ENCODE measurements around the gene ERFE. TPM values are rescaled to one million over a fixed set of nuclear protein-coding genes. Genes with fewer than 3 reads are reported as not detected.

Gene ERFE
- total RNA-seq, 1 donor from 2014 or later, result 3.8 TPM

GRCh38 chr2:238125127-238125885 is 33.5 kb upstream of the ERFE start:
- Mint-ChIP-seq H3K27ac (no peak overlapping the region), H3K4me3 (no peak overlapping the region), H3K36me3 (no peaks in the 10 kb centered on the region), H3K27me3 (no peaks in the 10 kb centered on the region), H3K4me1 (ENCODE audit: unreplicated experiment) (no peaks in the 10 kb centered on the region), H3K9me3 (no peaks in the 10 kb centered on the region)
- TF ChIP-seq, protein P1, sequence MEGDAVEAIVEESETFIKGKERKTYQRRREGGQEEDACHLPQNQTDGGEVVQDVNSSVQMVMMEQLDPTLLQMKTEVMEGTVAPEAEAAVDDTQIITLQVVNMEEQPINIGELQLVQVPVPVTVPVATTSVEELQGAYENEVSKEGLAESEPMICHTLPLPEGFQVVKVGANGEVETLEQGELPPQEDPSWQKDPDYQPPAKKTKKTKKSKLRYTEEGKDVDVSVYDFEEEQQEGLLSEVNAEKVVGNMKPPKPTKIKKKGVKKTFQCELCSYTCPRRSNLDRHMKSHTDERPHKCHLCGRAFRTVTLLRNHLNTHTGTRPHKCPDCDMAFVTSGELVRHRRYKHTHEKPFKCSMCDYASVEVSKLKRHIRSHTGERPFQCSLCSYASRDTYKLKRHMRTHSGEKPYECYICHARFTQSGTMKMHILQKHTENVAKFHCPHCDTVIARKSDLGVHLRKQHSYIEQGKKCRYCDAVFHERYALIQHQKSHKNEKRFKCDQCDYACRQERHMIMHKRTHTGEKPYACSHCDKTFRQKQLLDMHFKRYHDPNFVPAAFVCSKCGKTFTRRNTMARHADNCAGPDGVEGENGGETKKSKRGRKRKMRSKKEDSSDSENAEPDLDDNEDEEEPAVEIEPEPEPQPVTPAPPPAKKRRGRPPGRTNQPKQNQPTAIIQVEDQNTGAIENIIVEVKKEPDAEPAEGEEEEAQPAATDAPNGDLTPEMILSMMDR (conservative IDR thresholded peaks at IDR 0.05), result no peak
- DNase-seq (ENCODE audit: extremely low spot score, unreplicated experiment), result no peak

- DNase-seq (ENCODE audit: extremely low spot score, unreplicated experiment), result no peak
- H3K4me3 Mint-ChIP-seq, result no peak overlapping the region
- TF ChIP-seq, protein P1 (conservative IDR thresholded peaks at IDR 0.05), result no peak
Measured at GRCh38 chr2:238126338-238126737, 32.4 kb upstream of the ERFE start.

DNA sequence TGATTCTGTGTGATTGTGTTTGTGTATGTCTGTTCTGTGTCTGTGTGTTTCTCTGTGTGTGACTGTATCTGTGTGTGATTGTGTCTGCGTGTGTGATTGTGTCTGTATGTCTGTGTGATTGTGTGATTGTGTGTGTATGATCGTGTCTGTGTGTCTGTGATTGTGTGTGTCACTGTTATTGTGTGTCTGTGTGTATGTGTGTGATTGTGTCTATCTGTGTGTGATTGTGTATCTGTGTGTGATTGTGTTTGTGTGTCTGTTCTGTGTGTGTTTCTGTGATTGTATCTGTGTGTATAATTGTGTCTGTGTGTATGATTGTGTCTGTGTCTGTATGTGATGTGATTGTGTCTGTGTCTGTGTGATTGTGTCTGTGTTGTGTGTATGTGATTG is 32.0 kb upstream of the ERFE start:
- TF ChIP-seq, protein P1 (conservative IDR thresholded peaks at IDR 0.05), result no peak
- no peaks in the 10 kb centered on the region for H3K27me3 Mint-ChIP-seq
- no peaks in the 10 kb centered on the region for H3K36me3 Mint-ChIP-seq
- no peak overlapping the region for H3K4me3 Mint-ChIP-seq
- no peaks in the 10 kb centered on the region for H3K9me3 Mint-ChIP-seq
- no peak for DNase-seq (ENCODE audit: extremely low spot score, unreplicated experiment)
- H3K4me1 Mint-ChIP-seq (ENCODE audit: unreplicated experiment), result no peaks in the 10 kb centered on the region
- H3K27ac Mint-ChIP-seq, result no peak overlapping the region

More at GRCh38 chr2:238126338-238126737, 32.4 kb upstream of the ERFE start:
- H3K27ac Mint-ChIP-seq, result no peak overlapping the region
- no peaks in the 10 kb centered on the region for H3K36me3 Mint-ChIP-seq
- H3K27me3 Mint-ChIP-seq, result no peaks in the 10 kb centered on the region
- no peaks in the 10 kb centered on the region for H3K4me1 Mint-ChIP-seq (ENCODE audit: unreplicated experiment)
- no peaks in the 10 kb centered on the region for H3K9me3 Mint-ChIP-seq

DNA sequence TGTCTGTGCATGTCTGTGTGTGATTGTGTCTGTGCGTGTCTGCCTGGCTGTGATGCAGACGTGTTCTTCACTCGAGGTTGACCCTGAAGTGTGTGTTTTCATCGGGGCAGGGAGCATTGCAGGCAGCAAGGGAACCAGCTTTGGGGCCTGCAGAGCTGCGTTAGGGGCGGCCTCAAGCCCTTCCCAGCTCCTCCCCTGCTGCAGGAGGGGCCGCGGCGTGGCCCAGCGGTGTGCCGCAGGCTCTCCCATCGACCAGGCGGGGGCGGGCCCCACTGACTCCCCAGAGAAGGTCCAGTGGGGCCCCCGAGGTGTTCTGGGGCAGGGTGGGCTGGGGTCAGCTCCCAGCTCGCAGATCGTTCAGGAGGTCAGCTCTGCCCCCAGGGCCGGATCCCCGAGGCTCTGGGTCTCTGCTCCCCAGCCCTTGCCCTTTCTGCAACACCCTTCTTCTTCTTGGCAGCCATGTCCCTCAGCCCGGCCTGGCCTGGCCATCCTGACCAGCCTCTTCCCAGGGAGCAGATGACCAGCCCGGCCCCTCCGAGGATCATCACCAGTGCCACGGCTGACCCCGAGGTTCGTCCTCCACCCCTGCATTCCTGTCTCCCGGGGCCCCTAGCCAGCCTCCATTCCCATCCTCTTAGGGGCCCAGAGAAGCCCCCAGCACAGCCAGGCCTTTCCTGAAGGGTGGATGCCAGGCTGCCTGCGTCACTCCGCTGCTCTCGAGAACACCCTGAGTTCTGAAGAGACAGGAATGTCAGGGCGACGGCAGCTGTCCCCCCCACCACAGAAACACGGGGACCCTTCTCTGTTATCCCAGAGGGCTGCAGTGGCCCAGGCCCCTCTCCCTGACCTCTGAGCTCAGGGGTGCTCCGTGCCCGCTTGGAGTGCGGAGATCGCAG is 31.4 kb upstream of the ERFE start:
- H3K9me3 Mint-ChIP-seq, result no peaks in the 10 kb centered on the region
- no peaks in the 10 kb centered on the region for H3K4me1 Mint-ChIP-seq (ENCODE audit: unreplicated experiment)
- H3K36me3 Mint-ChIP-seq, result no peaks in the 10 kb centered on the region
- H3K27me3 Mint-ChIP-seq, result no peaks in the 10 kb centered on the region
- H3K27ac Mint-ChIP-seq, result no peak overlapping the region
- DNase-seq (ENCODE audit: extremely low spot score, unreplicated experiment), result no peak
- TF ChIP-seq, protein P1 (conservative IDR thresholded peaks at IDR 0.05), result no peak
- H3K4me3 Mint-ChIP-seq, result no peak overlapping the region

GRCh38 chr2:238128061-238128440 is 30.7 kb upstream of the ERFE start:
- Mint-ChIP-seq H3K9me3 (no peaks in the 10 kb centered on the region), H3K27me3 (no peaks in the 10 kb centered on the region), H3K36me3 (no peaks in the 10 kb centered on the region), H3K4me3 (no peak overlapping the region), H3K27ac (no peak overlapping the region), H3K4me1 (ENCODE audit: unreplicated experiment) (no peaks in the 10 kb centered on the region)
- TF ChIP-seq, protein P1 (conservative IDR thresholded peaks at IDR 0.05), result no peak
- no peak for DNase-seq (ENCODE audit: extremely low spot score, unreplicated experiment)

Measured in type B pancreatic cell (in vitro differentiated cells).